SU-DHL-6 (cell line): ENCODE measurements around the gene CLEC14A.

Source experiments
- CTCF ChIP-seq: fragments of 200-600 bp; sonication (generic); IDR thresholded peaks from one replicate; pipeline ENCODE4 v1.5.1; 2017; ENCODE audit warnings: antibody characterized with exemption, mild to moderate bottlenecking, low read length, moderate library complexity; ENCODE audit not compliant: insufficient read depth, poor library complexity, severe bottlenecking
- EZH2phosphoT487 ChIP-seq: fragments of 200-600 bp; sonication (generic), shearing (Covaris generic); conservative IDR thresholded peaks from 2 replicates; pipeline ENCODE4 v1.6.1; 2018; ENCODE audit warnings: mild to moderate bottlenecking, antibody characterized with exemption, low read length, moderate library complexity, mixed read lengths

DNA sequence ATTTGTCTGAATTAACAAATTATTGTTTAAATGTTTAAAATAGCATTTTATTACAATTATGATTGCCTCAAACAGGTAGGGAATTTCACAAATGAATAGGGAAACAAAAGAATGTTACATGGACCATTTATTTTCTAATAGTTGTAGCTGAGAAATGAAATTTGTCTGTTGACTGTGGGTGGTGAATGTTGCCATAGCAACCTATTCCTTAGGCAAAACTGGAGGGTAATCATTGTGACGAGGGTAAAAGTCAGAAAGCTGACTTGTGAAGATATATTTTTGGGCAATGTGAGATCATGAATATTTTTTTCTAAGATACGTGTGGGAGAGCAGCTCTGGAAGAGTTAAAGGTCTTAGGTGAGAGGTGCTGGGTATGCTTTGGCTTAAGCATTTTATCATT is 24.2 kb upstream of the CLEC14A start:
- TF ChIP-seq CTCF (no peak), EZH2phosphoT487 (no peak)
